SK-N-MC (cell line): ENCODE measurements around the gene PCED1B.

Experiments used
- DNase-seq: peaks from one replicate; pipeline ENCODE4 v3.0.0-alpha.2; 2011; ENCODE audit warnings: low read depth, low spot score
- H3K27ac ChIP-seq: fragments of 200-600 bp; sonication (generic); 2 replicates; pipeline ENCODE4 v1.5.1; 2016; ENCODE audit warnings: mixed run types
- H3K36me3 ChIP-seq: fragments of 200-600 bp; sonication (generic); 2 replicates; pipeline ENCODE4 v1.6.1; 2017; ENCODE audit warnings: antibody characterized with exemption, low read length, mixed read lengths; ENCODE audit not compliant: insufficient read depth
- H3K4me3 ChIP-seq: fragments of 200-600 bp; sonication (generic); 2 replicates; pipeline ENCODE4 v1.5.1; 2016
- H3K9ac ChIP-seq: fragments of 200-600 bp; sonication (generic); 2 replicates; pipeline ENCODE4 v1.8.0; 2017; ENCODE audit warnings: mixed run types, mixed read lengths; ENCODE audit not compliant: insufficient read length
- H3K9me3 ChIP-seq: fragments of 200-600 bp; sonication (generic); 2 replicates; pipeline ENCODE4 v1.6.1; 2017; ENCODE audit warnings: low read depth, mild to moderate bottlenecking, antibody characterized with exemption, low read length, moderate library complexity, mixed read lengths
- EZH2 ChIP-seq: fragments of 200-600 bp; sonication (generic); IDR thresholded peaks from one replicate; pipeline ENCODE4 v1.6.1; 2017; ENCODE audit warnings: antibody characterized with exemption
- FOXP2 ChIP-seq: optimal IDR thresholded peaks from 2 replicates; pipeline ENCODE3; 2011; ENCODE audit warnings: mild to moderate bottlenecking, moderate library complexity; ENCODE audit not compliant: insufficient read depth; ENCODE audit errors: extremely low read length, control extremely low read depth
- POLR2AphosphoS5 ChIP-seq: IDR thresholded peaks from 2 replicates; pipeline ENCODE4 v1.6.1; 2012; ENCODE audit warnings: mild to moderate bottlenecking, low read depth, low read length, borderline replicate concordance

PCED1B gene

GRCh38 chr12:47065546-47065945, 13.9 kb upstream of the PCED1B start:
- no peaks in the 10 kb centered on the region for H3K9me3 ChIP-seq
- no peaks in the 10 kb centered on the region for H3K36me3 ChIP-seq
- DNase-seq, result no peak
- peak overlapping the region; percentile 87 for H3K27ac ChIP-seq
- TF ChIP-seq EZH2 (no peak), POLR2AphosphoS5 (no peak), FOXP2 (no peak)
- no peak overlapping the region for H3K4me3 ChIP-seq
- no peak overlapping the region for H3K9ac ChIP-seq

- H3K36me3 ChIP-seq, result no peaks in the 10 kb centered on the region
- no peak overlapping the region for H3K4me3 ChIP-seq
- no peak overlapping the region for H3K9ac ChIP-seq
- no peak for DNase-seq
- no peak overlapping the region for H3K27ac ChIP-seq
- TF ChIP-seq EZH2 (no peak), FOXP2 (no peak), POLR2AphosphoS5 (no peak)
- H3K9me3 ChIP-seq, result no peaks in the 10 kb centered on the region
Measured at GRCh38 chr12:47066278-47067025, 13.0 kb upstream of the PCED1B start.

- H3K4me3 ChIP-seq, result no peak overlapping the region
- H3K9me3 ChIP-seq, result no peaks in the 10 kb centered on the region
- no peak overlapping the region for H3K9ac ChIP-seq
- H3K36me3 ChIP-seq, result no peaks in the 10 kb centered on the region
- TF ChIP-seq EZH2 (no peak), FOXP2 (no peak), POLR2AphosphoS5 (no peak)
- no peak for DNase-seq
- no peak overlapping the region for H3K27ac ChIP-seq
Measured at GRCh38 chr12:47067176-47067575, 12.2 kb upstream of the PCED1B start.

GRCh38 chr12:47067771-47068431, 11.5 kb upstream of the PCED1B start:
- Histone ChIP-seq H3K27ac (no peak overlapping the region), H3K9ac (no peak overlapping the region), H3K36me3 (no peaks in the 10 kb centered on the region), H3K4me3 (no peak overlapping the region), H3K9me3 (no peaks in the 10 kb centered on the region)
- TF ChIP-seq POLR2AphosphoS5 (no peak; the same call in 1 of the 2 replicates), FOXP2 (peak; percentile 13), EZH2 (no peak)
- DNase-seq, result no peak

GRCh38 chr12:47068539-47068938, 10.9 kb upstream of the PCED1B start:
- Histone ChIP-seq H3K36me3 (no peaks in the 10 kb centered on the region), H3K27ac (no peak overlapping the region), H3K4me3 (no peak overlapping the region), H3K9ac (no peak overlapping the region), H3K9me3 (no peaks in the 10 kb centered on the region)
- no peak for DNase-seq
- TF ChIP-seq EZH2 (no peak), FOXP2 (no peak), POLR2AphosphoS5 (no peak)

- no peak for DNase-seq
- TF ChIP-seq EZH2 (no peak), POLR2AphosphoS5 (no peak), FOXP2 (no peak)
- H3K36me3 ChIP-seq, result no peaks in the 10 kb centered on the region
- no peak overlapping the region for H3K9ac ChIP-seq
- no peaks in the 10 kb centered on the region for H3K9me3 ChIP-seq
- no peak overlapping the region for H3K4me3 ChIP-seq
- H3K27ac ChIP-seq, result peak overlapping the region; percentile 58
Measured at GRCh38 chr12:47070310-47070709, 9.1 kb upstream of the PCED1B start.

- TF ChIP-seq FOXP2 (no peak), POLR2AphosphoS5 (no peak), EZH2 (no peak)
- no peaks in the 10 kb centered on the region for H3K36me3 ChIP-seq
- H3K27ac ChIP-seq, result no peak overlapping the region
- no peak overlapping the region for H3K4me3 ChIP-seq
- H3K9ac ChIP-seq, result no peak overlapping the region
- no peaks in the 10 kb centered on the region for H3K9me3 ChIP-seq
- no peak for DNase-seq
Measured at GRCh38 chr12:47071241-47071852, 8.1 kb upstream of the PCED1B start.

GRCh38 chr12:47073951-47074350, 5.5 kb upstream of the PCED1B start:
- DNase-seq, result no peak
- H3K36me3 ChIP-seq, result no peaks in the 10 kb centered on the region
- no peak for TF ChIP-seq EZH2
- H3K4me3 ChIP-seq, result no peak overlapping the region
- H3K9me3 ChIP-seq, result no peaks in the 10 kb centered on the region
- H3K9ac ChIP-seq, result no peak overlapping the region
- H3K27ac ChIP-seq, result no peak overlapping the region

GRCh38 chr12:47074757-47075156, 4.7 kb upstream of the PCED1B start:
- TF ChIP-seq EZH2 (no peak), POLR2AphosphoS5 (no peak), FOXP2 (no peak)
- Histone ChIP-seq H3K9me3 (no peaks in the 10 kb centered on the region), H3K9ac (no peak overlapping the region), H3K27ac (no peak overlapping the region), H3K36me3 (no peaks in the 10 kb centered on the region), H3K4me3 (no peak overlapping the region)
- no peak for DNase-seq
